ENCODE measurements around the gene ZACN. TPM values are rescaled to one million over a fixed set of nuclear protein-coding genes. Genes with fewer than 3 reads are reported as not detected.

The ZACN gene
- total RNA-seq, 1 donor: not detected

DNA sequence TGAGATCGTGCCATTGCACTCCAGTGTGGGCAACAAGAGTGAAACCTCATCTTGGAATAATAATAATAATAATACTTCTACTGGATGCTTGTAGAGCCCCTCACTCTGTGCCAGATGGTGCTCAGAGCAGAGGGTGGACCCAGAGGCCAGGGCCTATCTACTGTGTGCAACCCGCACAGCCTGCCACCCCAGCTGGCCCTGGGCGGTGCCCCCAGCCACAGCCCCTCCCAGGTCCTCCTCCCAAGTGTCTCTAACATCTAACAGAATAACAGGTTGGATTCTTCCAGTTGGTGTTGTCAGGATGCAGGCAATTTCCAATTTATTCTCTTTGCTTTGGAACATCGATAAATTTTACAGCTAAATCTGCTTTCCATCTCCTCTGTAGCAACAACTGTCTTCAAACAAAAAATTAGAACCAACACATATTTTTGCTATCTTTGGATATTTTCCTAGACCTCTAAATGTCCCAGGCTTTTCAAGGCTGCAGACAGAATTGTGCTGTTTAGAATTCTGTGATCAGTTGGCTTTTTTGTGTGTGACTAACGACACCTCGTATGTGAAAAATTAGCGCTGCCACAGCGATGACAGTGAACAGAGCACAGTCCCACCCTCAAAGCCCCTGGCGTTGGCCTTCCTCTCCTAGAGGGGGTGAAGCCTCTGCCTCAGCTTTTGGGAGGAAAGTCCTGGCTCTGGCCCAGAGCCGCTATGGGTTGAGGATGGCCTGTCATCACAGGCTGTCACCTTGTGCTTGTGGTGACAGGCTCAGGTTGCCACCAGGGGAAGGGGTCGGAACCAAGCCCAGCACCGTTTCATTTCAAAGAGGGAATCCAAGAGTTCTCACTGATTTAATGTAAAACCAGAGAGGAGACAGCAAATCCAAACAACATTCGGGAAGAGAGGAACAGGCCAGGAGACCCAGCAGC, 44.3 kb upstream of the ZACN start:
- H3K36me3 ChIP-seq (ENCODE audit: insufficient read depth, low read length): peaks cover 14% of the 10 kb centered on the region
- TF ChIP-seq CTCF (IDR thresholded peaks at IDR 0.05; ENCODE audit: extremely low read depth, low read depth, low read length): no peak
- no peak overlapping the region for H3K4me3 ChIP-seq (ENCODE audit: insufficient read depth, low read length)

GRCh38 chr17:76036497-76037261, 42.3 kb upstream of the ZACN start:
- no peak for TF ChIP-seq CTCF (IDR thresholded peaks at IDR 0.05; ENCODE audit: extremely low read depth, low read depth, low read length)
- H2AFZ ChIP-seq (ENCODE audit: low read length): no peak overlapping the region

More for the DNA sequence above, 44.3 kb upstream of the ZACN start:
- Histone ChIP-seq H3K79me2 (ENCODE audit: insufficient read depth, low read length) (no peaks in the 10 kb centered on the region), H2AFZ (ENCODE audit: low read length) (no peak overlapping the region), H4K20me1 (ENCODE audit: insufficient read depth, low read length) (peaks cover under 1% of the 10 kb centered on the region), H3K27me3 (ENCODE audit: insufficient read depth, low read length) (no peaks in the 10 kb centered on the region), H3K4me1 (ENCODE audit: insufficient read depth, low read length) (no peaks in the 10 kb centered on the region), H3K4me2 (ENCODE audit: insufficient read depth, low read length) (no peak overlapping the region), H3K9me3 (ENCODE audit: low read depth, low read length) (no peaks in the 10 kb centered on the region), H3K27ac (ENCODE audit: low read depth, low read length) (no peak overlapping the region)
- DNase-seq (ENCODE audit: insufficient read length, low spot score, missing footprints): peak; percentile 42

GRCh38 chr17:76038050-76038449, 40.9 kb upstream of the ZACN start:
- Histone ChIP-seq H3K4me2 (ENCODE audit: insufficient read depth, low read length) (no peak overlapping the region), H3K27ac (ENCODE audit: low read depth, low read length) (no peak overlapping the region), H3K4me3 (ENCODE audit: insufficient read depth, low read length) (no peak overlapping the region), H3K9me3 (ENCODE audit: low read depth, low read length) (no peaks in the 10 kb centered on the region), H3K27me3 (ENCODE audit: insufficient read depth, low read length) (no peaks in the 10 kb centered on the region), H4K20me1 (ENCODE audit: insufficient read depth, low read length) (peaks cover 9% of the 10 kb centered on the region), H3K4me1 (ENCODE audit: insufficient read depth, low read length) (no peaks in the 10 kb centered on the region), H3K36me3 (ENCODE audit: insufficient read depth, low read length) (peaks cover 44% of the 10 kb centered on the region), H3K79me2 (ENCODE audit: insufficient read depth, low read length) (no peaks in the 10 kb centered on the region), H2AFZ (ENCODE audit: low read length) (no peak overlapping the region)
- TF ChIP-seq CTCF (IDR thresholded peaks at IDR 0.05; ENCODE audit: extremely low read depth, low read depth, low read length): no peak
- no peak for DNase-seq (ENCODE audit: insufficient read length, low spot score, missing footprints)

More at GRCh38 chr17:76036497-76037261, 42.3 kb upstream of the ZACN start:
- Histone ChIP-seq H3K4me2 (ENCODE audit: insufficient read depth, low read length) (no peak overlapping the region), H4K20me1 (ENCODE audit: insufficient read depth, low read length) (peaks cover 9% of the 10 kb centered on the region), H3K36me3 (ENCODE audit: insufficient read depth, low read length) (peaks cover 34% of the 10 kb centered on the region), H3K27ac (ENCODE audit: low read depth, low read length) (no peak overlapping the region), H3K27me3 (ENCODE audit: insufficient read depth, low read length) (no peaks in the 10 kb centered on the region), H3K9me3 (ENCODE audit: low read depth, low read length) (no peaks in the 10 kb centered on the region), H3K4me3 (ENCODE audit: insufficient read depth, low read length) (no peak overlapping the region), H3K4me1 (ENCODE audit: insufficient read depth, low read length) (no peaks in the 10 kb centered on the region), H3K79me2 (ENCODE audit: insufficient read depth, low read length) (no peaks in the 10 kb centered on the region)
- peak; percentile 82 for DNase-seq (ENCODE audit: insufficient read length, low spot score, missing footprints)

DNA sequence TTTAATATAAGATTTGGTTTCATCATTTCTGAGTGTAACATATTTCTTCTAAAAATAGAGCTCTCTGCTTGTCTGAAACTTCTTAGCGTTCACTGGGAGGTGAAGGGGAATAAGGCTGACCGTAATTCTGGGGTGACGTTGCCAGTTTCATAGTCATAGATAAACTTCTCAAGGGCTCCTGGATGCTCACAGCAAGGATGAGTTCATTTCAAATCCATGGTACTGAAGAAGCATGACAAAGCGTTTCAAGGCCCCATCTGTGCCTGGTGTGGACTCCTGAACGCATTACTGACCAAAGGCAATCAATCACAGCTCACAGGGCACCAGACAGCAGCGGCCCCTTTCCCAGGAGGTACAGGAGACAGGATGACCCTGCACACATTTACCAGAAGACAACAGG, 39.9 kb upstream of the ZACN start:
- no peaks in the 10 kb centered on the region for H3K4me1 ChIP-seq (ENCODE audit: insufficient read depth, low read length)
- H4K20me1 ChIP-seq (ENCODE audit: insufficient read depth, low read length): peaks cover 9% of the 10 kb centered on the region
- no peak for DNase-seq (ENCODE audit: insufficient read length, low spot score, missing footprints)
- no peak overlapping the region for H3K4me2 ChIP-seq (ENCODE audit: insufficient read depth, low read length)
- H3K79me2 ChIP-seq (ENCODE audit: insufficient read depth, low read length): no peaks in the 10 kb centered on the region
- no peaks in the 10 kb centered on the region for H3K9me3 ChIP-seq (ENCODE audit: low read depth, low read length)
- H3K36me3 ChIP-seq (ENCODE audit: insufficient read depth, low read length): peaks cover 55% of the 10 kb centered on the region
- H3K27me3 ChIP-seq (ENCODE audit: insufficient read depth, low read length): no peaks in the 10 kb centered on the region
- H3K27ac ChIP-seq (ENCODE audit: low read depth, low read length): no peak overlapping the region
- no peak for TF ChIP-seq CTCF (IDR thresholded peaks at IDR 0.05; ENCODE audit: extremely low read depth, low read depth, low read length)
- no peak overlapping the region for H3K4me3 ChIP-seq (ENCODE audit: insufficient read depth, low read length)
- no peak overlapping the region for H2AFZ ChIP-seq (ENCODE audit: low read length)

All from osteoblast (primary cell).